Measurements from ENCODE around the gene TNIP1.

- TF ChIP-seq, protein P1, sequence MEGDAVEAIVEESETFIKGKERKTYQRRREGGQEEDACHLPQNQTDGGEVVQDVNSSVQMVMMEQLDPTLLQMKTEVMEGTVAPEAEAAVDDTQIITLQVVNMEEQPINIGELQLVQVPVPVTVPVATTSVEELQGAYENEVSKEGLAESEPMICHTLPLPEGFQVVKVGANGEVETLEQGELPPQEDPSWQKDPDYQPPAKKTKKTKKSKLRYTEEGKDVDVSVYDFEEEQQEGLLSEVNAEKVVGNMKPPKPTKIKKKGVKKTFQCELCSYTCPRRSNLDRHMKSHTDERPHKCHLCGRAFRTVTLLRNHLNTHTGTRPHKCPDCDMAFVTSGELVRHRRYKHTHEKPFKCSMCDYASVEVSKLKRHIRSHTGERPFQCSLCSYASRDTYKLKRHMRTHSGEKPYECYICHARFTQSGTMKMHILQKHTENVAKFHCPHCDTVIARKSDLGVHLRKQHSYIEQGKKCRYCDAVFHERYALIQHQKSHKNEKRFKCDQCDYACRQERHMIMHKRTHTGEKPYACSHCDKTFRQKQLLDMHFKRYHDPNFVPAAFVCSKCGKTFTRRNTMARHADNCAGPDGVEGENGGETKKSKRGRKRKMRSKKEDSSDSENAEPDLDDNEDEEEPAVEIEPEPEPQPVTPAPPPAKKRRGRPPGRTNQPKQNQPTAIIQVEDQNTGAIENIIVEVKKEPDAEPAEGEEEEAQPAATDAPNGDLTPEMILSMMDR (IDR thresholded peaks at IDR 0.05): no peak
- TF ChIP-seq POLR2A (IDR thresholded peaks at IDR 0.05; ENCODE audit: low read depth) (no peak), POLR2AphosphoS5 (IDR thresholded peaks at IDR 0.05) (no peak)
Observed at GRCh38 chr5:151098768-151099121, 17.9 kb upstream of the TNIP1 start.

Measured in esophagus muscularis mucosa (tissue), 3 donors.